GM21576 (cell line): ENCODE data around the gene ZDHHC14.

Source experiments
- ATAC-seq: cut with Tn5 transposase; IDR thresholded peaks from one replicate; pipeline ENCODE4 v1.9.1; 2021; ENCODE audit warnings: mild to moderate bottlenecking, moderate library complexity; ENCODE audit not compliant: unreplicated experiment

The ZDHHC14 gene

GRCh38 chr6:157607317-157608109 lies 226.5 kb downstream of the ZDHHC14 start:
- ATAC-seq: peak; percentile 91

- no peak for ATAC-seq
Observed at GRCh38 chr6:157608221-157609075, 227.5 kb downstream of the ZDHHC14 start.

- ATAC-seq: no peak
Observed at GRCh38 chr6:157609117-157609516, 228.1 kb downstream of the ZDHHC14 start.

GRCh38 chr6:157609556-157609955 lies 228.6 kb downstream of the ZDHHC14 start:
- no peak for ATAC-seq

GRCh38 chr6:157610451-157610999 lies 229.5 kb downstream of the ZDHHC14 start:
- ATAC-seq: no peak

GRCh38 chr6:157611406-157611805 lies 230.4 kb downstream of the ZDHHC14 start:
- ATAC-seq: no peak

GRCh38 chr6:157613011-157613522 lies 232.1 kb downstream of the ZDHHC14 start:
- ATAC-seq: no peak

GRCh38 chr6:157614026-157614568 lies 233.1 kb downstream of the ZDHHC14 start:
- ATAC-seq: peak; percentile 53

GRCh38 chr6:157615420-157615769 lies 234.4 kb downstream of the ZDHHC14 start:
- ATAC-seq: no peak

GRCh38 chr6:157615951-157616350 lies 235.0 kb downstream of the ZDHHC14 start:
- no peak for ATAC-seq

- no peak for ATAC-seq
Observed at GRCh38 chr6:157620944-157621343, 240.0 kb downstream of the ZDHHC14 start.

GRCh38 chr6:157621406-157621805 lies 240.4 kb downstream of the ZDHHC14 start:
- no peak for ATAC-seq

GRCh38 chr6:157622427-157622826 lies 241.4 kb downstream of the ZDHHC14 start:
- no peak for ATAC-seq

GRCh38 chr6:157625111-157625510 lies 244.1 kb downstream of the ZDHHC14 start:
- no peak for ATAC-seq

- ATAC-seq: no peak
Observed at GRCh38 chr6:157625764-157626163, 244.8 kb downstream of the ZDHHC14 start.

GRCh38 chr6:157627195-157627966 lies 246.4 kb downstream of the ZDHHC14 start:
- no peak for ATAC-seq

- no peak for ATAC-seq
Observed at GRCh38 chr6:157628463-157628862, 247.5 kb downstream of the ZDHHC14 start.

GRCh38 chr6:157629220-157629619 lies 248.2 kb downstream of the ZDHHC14 start:
- no peak for ATAC-seq

- ATAC-seq: no peak
Observed at GRCh38 chr6:157630463-157631080, 249.6 kb downstream of the ZDHHC14 start.

GRCh38 chr6:157631412-157631811 lies 250.4 kb downstream of the ZDHHC14 start:
- no peak for ATAC-seq
